Body of pancreas (tissue), 4 donors: ENCODE results near the gene ARHGAP1. TPM values are rescaled to one million over a fixed set of nuclear protein-coding genes. Genes with fewer than 3 reads are reported as not detected.

Experiments used
- ATAC-seq: fragments of 150-250 bp; one replicate; pipeline ENCODE4 v1.9.1; 2016
- DNase-seq, 4 donors: peaks; one replicate each; pipeline ENCODE4 v3.0.0-alpha.2; 2019
- H3K27ac ChIP-seq, 4 donors: fragments of 200-600 bp; sonication (generic); 1 replicate in 3 of 4; 2 replicates in 1 of 4; pipeline versions ENCODE4 v1.5.1 to v1.6.1; 2016 to 2019; ENCODE audit warnings: mild to moderate bottlenecking in 1 of 4, mixed read lengths in 1 of 4, moderate library complexity in 1 of 4
- H3K27me3 ChIP-seq, 2 donors: fragments of 200-600 bp; sonication (generic); one replicate each; pipeline ENCODE4 v1.6.0; 2016; ENCODE audit warnings: mild to moderate bottlenecking in 1 of 2
- H3K36me3 ChIP-seq, 2 donors: fragments of 200-600 bp; sonication (generic); replicated peaks in 1 of 2; 2 replicates each; pipeline ENCODE4 v1.5.1; 2016; ENCODE audit warnings: low read depth in 2 of 2; ENCODE audit not compliant: insufficient read depth in 1 of 2
- H3K4me1 ChIP-seq: fragments of 200-600 bp; sonication (generic); one replicate; pipeline ENCODE4 v1.6.0; 2016
- H3K4me3 ChIP-seq, 2 donors: fragments of 200-600 bp; sonication (generic); 1 replicate in 1 of 2; 2 replicates in 1 of 2; pipeline ENCODE4 v1.5.1; 2016 to 2019
- H3K9me3 ChIP-seq, 3 donors: fragments of 200-600 bp; sonication (generic); 1 replicate in 2 of 3; 2 replicates in 1 of 3; pipeline ENCODE4 v1.5.1; 2016
- POLR2A ChIP-seq, 3 donors: fragments of 450-650 bp; IDR thresholded peaks; one replicate each; pipeline ENCODE4 v1.6.1; 2016; ENCODE audit warnings: antibody characterized with exemption in 3 of 3, mild to moderate bottlenecking in 2 of 3
- WGBS, 2 donors: methylation state at CpG; one replicate each; pipeline ENCODE4 v1.1.5; 2017; 5-methylcytosine and 5-hydroxymethylcytosine counted together
- intact Hi-C: fragments of 100-400 bp; cut with DNase I; formaldehyde crosslinking; loops from one replicate; pipeline ENCODE4 v1.15.1; 2023
- total RNA-seq, 2 donors: library from RNA; depleted of rRNA; stranded (reverse); fragments of >200 nt; gene quantifications; one replicate each; pipeline ENCODE4 v1.1.0, GENCODE V29; 2016
- TF ChIP-seq, protein P1 (sequence below), 7 experiments: fragments of 450-650 bp in 4 of 7; fragments of 200-600 bp in 3 of 7; sonication (generic) in 3 of 7; IDR thresholded peaks; one replicate each; pipeline ENCODE4 v1.5.1; 2016 to 2019; ENCODE audit warnings: antibody characterized with exemption in 7 of 7

Gene ARHGAP1
- total RNA-seq, 2 donors from 2014 or later, result 27.8 to 43.5 TPM

- Histone ChIP-seq H3K36me3 (peaks cover 0 to 23% of the 10 kb centered on the region in 2 donors), H3K27ac (no peak overlapping the region), H3K4me1 (peaks cover 5% of the 10 kb centered on the region), H3K9me3 (no peaks in the 10 kb centered on the region), H3K4me3 (no peak overlapping the region), H3K27me3 (no peaks in the 10 kb centered on the region)
- ATAC-seq, result no peak
- intact Hi-C loops, result no loop called here
- TF ChIP-seq, protein P1, sequence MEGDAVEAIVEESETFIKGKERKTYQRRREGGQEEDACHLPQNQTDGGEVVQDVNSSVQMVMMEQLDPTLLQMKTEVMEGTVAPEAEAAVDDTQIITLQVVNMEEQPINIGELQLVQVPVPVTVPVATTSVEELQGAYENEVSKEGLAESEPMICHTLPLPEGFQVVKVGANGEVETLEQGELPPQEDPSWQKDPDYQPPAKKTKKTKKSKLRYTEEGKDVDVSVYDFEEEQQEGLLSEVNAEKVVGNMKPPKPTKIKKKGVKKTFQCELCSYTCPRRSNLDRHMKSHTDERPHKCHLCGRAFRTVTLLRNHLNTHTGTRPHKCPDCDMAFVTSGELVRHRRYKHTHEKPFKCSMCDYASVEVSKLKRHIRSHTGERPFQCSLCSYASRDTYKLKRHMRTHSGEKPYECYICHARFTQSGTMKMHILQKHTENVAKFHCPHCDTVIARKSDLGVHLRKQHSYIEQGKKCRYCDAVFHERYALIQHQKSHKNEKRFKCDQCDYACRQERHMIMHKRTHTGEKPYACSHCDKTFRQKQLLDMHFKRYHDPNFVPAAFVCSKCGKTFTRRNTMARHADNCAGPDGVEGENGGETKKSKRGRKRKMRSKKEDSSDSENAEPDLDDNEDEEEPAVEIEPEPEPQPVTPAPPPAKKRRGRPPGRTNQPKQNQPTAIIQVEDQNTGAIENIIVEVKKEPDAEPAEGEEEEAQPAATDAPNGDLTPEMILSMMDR (IDR thresholded peaks at IDR 0.05), result no peak
- WGBS, 2 donors, result 98% methylated on average over 3 of the region's 3 CpGs
- no peak for DNase-seq
These were observed 56.9 kb downstream of the ARHGAP1 start for GRCh38 chr11:46643531-46643930.

- WGBS, 2 donors, result 87 to 97% methylated on average over 8 of the region's 8 CpGs
- Histone ChIP-seq H3K4me1 (peaks cover 5% of the 10 kb centered on the region), H3K9me3 (no peaks in the 10 kb centered on the region), H3K27me3 (no peaks in the 10 kb centered on the region), H3K36me3 (peaks cover 0 to 23% of the 10 kb centered on the region in 2 donors), H3K4me3 (no peak overlapping the region), H3K27ac (no peak overlapping the region)
- intact Hi-C loops, result no loop called here
- DNase-seq, result no peak
- ATAC-seq, result no peak
- TF ChIP-seq POLR2A (IDR thresholded peaks at IDR 0.05), result no peak
- TF ChIP-seq, protein P1 (IDR thresholded peaks at IDR 0.05), result no peak
These were observed 57.6 kb downstream of the ARHGAP1 start for GRCh38 chr11:46642627-46643335.

DNA sequence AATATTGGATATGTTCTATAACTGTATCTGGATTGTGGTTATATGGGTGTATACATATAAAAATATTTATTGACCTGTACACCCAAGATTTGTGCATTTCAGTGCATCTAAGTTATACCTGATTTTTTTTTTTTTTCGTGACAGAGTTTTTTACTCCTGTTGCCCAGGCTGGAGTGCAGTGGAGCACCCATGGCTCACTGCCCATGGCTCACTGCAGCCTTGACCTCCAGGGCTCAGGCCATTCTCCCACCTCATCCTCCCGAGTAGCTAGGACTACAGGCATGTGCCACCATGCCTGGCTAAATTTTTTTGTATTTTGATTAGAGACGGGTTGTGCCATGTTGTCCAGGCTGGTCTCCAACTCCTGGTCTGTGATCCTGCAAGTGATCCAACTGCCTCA lies 58.8 kb downstream of the ARHGAP1 start:
- no peak for DNase-seq
- H3K27me3 ChIP-seq, result no peaks in the 10 kb centered on the region
- 80 to 81% methylated on average over 3 of the region's 3 CpGs for WGBS, 2 donors
- H3K9me3 ChIP-seq, result no peaks in the 10 kb centered on the region
- intact Hi-C loops, result no loop called here
- H3K27ac ChIP-seq, result no peak overlapping the region
- H3K4me1 ChIP-seq, result peaks cover 5% of the 10 kb centered on the region
- TF ChIP-seq POLR2A (IDR thresholded peaks at IDR 0.05), result no peak
- TF ChIP-seq, protein P1 (IDR thresholded peaks at IDR 0.05), result no peak
- ATAC-seq, result no peak
- peaks cover 0 to 17% of the 10 kb centered on the region in 2 donors for H3K36me3 ChIP-seq
- H3K4me3 ChIP-seq, result no peak overlapping the region

DNA sequence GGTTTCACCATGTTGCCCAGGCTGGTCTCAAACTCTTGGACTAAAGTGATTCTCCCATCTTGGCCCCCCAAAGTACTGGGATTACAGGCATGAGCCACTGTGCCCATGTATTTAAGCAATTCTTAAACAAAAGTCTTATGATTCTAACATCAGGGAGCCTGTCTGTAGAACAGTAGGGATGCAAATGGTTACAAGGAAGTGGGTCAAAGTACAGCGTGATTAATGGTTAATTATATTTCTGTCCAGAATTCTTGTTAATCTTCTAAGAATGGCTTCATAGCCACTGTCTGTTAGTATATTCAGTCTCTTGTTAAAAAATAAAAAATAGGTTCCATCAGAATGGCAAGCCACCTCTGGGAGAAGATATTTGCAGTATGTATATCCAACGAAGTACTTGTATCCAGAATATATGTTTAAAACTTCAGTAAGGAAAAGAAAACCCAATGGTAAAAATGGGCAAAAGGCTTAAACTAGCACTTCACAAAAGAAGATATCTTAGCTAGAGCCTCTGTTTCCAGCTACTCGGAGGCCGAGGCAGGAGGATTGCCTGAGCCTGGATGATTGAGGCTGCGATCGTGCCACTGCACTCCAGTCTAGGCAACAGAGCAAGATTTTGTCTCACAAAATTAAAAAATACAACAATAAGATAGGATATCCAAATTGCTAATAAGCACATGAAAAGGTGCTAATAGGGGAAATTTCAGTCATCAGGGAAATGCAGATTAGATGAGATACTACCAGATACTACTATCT lies 60.2 kb downstream of the ARHGAP1 start:
- Histone ChIP-seq H3K4me3 (no peak overlapping the region), H3K4me1 (peaks cover 5% of the 10 kb centered on the region), H3K27ac (peak overlapping the region in 1 of 4 donors; percentile 47), H3K9me3 (no peaks in the 10 kb centered on the region), H3K36me3 (peaks cover 0 to 11% of the 10 kb centered on the region in 2 donors), H3K27me3 (no peaks in the 10 kb centered on the region)
- DNase-seq (no peak), ATAC-seq (no peak)
- 79 to 90% methylated on average over 6 of the region's 6 CpGs for WGBS, 2 donors
- intact Hi-C loops, result no loop called here
- TF ChIP-seq, protein P1 (IDR thresholded peaks at IDR 0.05), result no peak
- TF ChIP-seq POLR2A (IDR thresholded peaks at IDR 0.05), result no peak
